Endothelial cell of umbilical vein (primary cell): ENCODE data around the gene SPEF2. TPM values are rescaled to one million over a fixed set of nuclear protein-coding genes. Genes with fewer than 3 reads are reported as not detected.

Source experiments
- BruUV-seq: library from RNA; stranded (reverse); fragments of 400-500 nt; replicated peaks from 2 replicates; lab custom pipeline; 2021; lab: Mats Ljungman, UMichigan
- CTCF ChIA-PET: fragments of 300-600, 350-600 bp; sonication (Branson Sonifier 250); formaldehyde crosslinking; loops from one replicate; lab custom pipeline; 2021; ENCODE audit warnings: antibody characterized with exemption, inconsistent platforms; lab: Charles Lee
- POLR2A ChIA-PET: fragments of 300-600, 350-600 bp; sonication (Branson Sonifier 250); formaldehyde crosslinking; loops from one replicate; lab custom pipeline; 2021; ENCODE audit warnings: antibody characterized with exemption, inconsistent platforms; lab: Charles Lee
- DNase-seq: peaks from one replicate; pipeline ENCODE4 v3.0.0-alpha.2; 2011; ENCODE audit warnings: low read depth, low spot score
- FAIRE-seq: peaks from 2 replicates; lab custom pipeline; 2011; peaks lifted over from hg19 to GRCh38; lab: Jason Lieb, UNC
- H2AFZ ChIP-seq: 2 replicates; pipeline ENCODE4 v1.6.0; 2012; ENCODE audit warnings: low read depth, low read length, control low read depth, inconsistent platforms
- H3K27ac ChIP-seq: 2 replicates; pipeline ENCODE4 v1.5.1; 2011; ENCODE audit warnings: low read depth, mild to moderate bottlenecking, control low read depth, low read length, moderate library complexity; ENCODE audit not compliant: insufficient read depth
- H3K27me3 ChIP-seq, 2 experiments: 2 replicates each; pipeline versions ENCODE4 v1.6.0 to v1.6.1; 2011; ENCODE audit warnings: low read length in 2 of 2, mixed read lengths in 1 of 2; ENCODE audit not compliant: control insufficient read depth in 2 of 2, insufficient read depth in 2 of 2
- H3K36me3 ChIP-seq, 2 experiments: 2 replicates in 1 of 2; 3 replicates in 1 of 2; pipeline ENCODE4 v1.5.1; 2011; ENCODE audit warnings: low read length in 2 of 2, mild to moderate bottlenecking in 1 of 2, moderate library complexity in 1 of 2; ENCODE audit not compliant: control insufficient read depth in 2 of 2, insufficient read depth in 2 of 2; ENCODE audit errors: extremely low read depth in 1 of 2
- H3K4me1 ChIP-seq: 3 replicates; pipeline ENCODE4 v1.5.1; 2011; ENCODE audit warnings: mild to moderate bottlenecking, low read length; ENCODE audit not compliant: control insufficient read depth, insufficient read depth; ENCODE audit errors: extremely low read depth
- H3K4me2 ChIP-seq: 2 replicates; pipeline ENCODE4 v1.6.1; 2011; ENCODE audit warnings: low read length, control low read depth, mixed read lengths; ENCODE audit not compliant: insufficient read depth
- H3K4me3 ChIP-seq, 3 experiments: fragments of 200-600 bp in 1 of 3; sonication (generic), shearing (Covaris generic) in 1 of 3; replicated peaks in 1 of 3; 2 replicates each; pipeline ENCODE4 v1.5.1; 2011 to 2016; ENCODE audit warnings: control low read depth in 3 of 3, low read length in 3 of 3, mild to moderate bottlenecking in 2 of 3, inconsistent platforms in 1 of 3, low read depth in 1 of 3, moderate library complexity in 1 of 3; ENCODE audit not compliant: insufficient read depth in 1 of 3
- H3K79me2 ChIP-seq: 2 replicates; pipeline ENCODE4 v1.6.0; 2012; ENCODE audit warnings: low read length, inconsistent platforms; ENCODE audit not compliant: control insufficient read depth, insufficient read depth
- H3K9ac ChIP-seq: replicated peaks from 2 replicates; pipeline ENCODE3; 2011; ENCODE audit warnings: low read length, control low read depth; ENCODE audit not compliant: insufficient read depth; ENCODE audit errors: extremely low read depth
- H3K9me1 ChIP-seq: replicated peaks from 3 replicates; pipeline ENCODE4 v1.6.0; 2011; ENCODE audit warnings: mild to moderate bottlenecking, low read length; ENCODE audit not compliant: control insufficient read depth, insufficient read depth; ENCODE audit errors: extremely low read depth
- H3K9me3 ChIP-seq: replicated peaks from 2 replicates; pipeline ENCODE4 v1.5.1; 2012; ENCODE audit warnings: low read length, inconsistent platforms; ENCODE audit not compliant: control insufficient read depth, insufficient read depth
- H4K20me1 ChIP-seq: replicated peaks from 2 replicates; pipeline ENCODE3; 2011; ENCODE audit warnings: mild to moderate bottlenecking, low read length; ENCODE audit not compliant: control insufficient read depth, insufficient read depth; ENCODE audit errors: extremely low read depth
- EZH2 ChIP-seq: IDR thresholded peaks from 2 replicates; pipeline ENCODE4 v1.6.1; 2012; ENCODE audit warnings: borderline replicate concordance, low read depth, mild to moderate bottlenecking, moderate library complexity, low read length, inconsistent platforms; ENCODE audit not compliant: severe bottlenecking
- FOS ChIP-seq: IDR thresholded peaks from 2 replicates; pipeline ENCODE4 v1.6.1; 2011; ENCODE audit warnings: mild to moderate bottlenecking, low read length, moderate library complexity, borderline replicate concordance; ENCODE audit not compliant: insufficient read depth
- GATA2 ChIP-seq: IDR thresholded peaks from 2 replicates; pipeline ENCODE4 v1.7.0; 2011; ENCODE audit warnings: low read depth, mild to moderate bottlenecking, moderate library complexity, mixed read lengths, low read length; ENCODE audit not compliant: insufficient read length, insufficient read depth
- JUN ChIP-seq: IDR thresholded peaks from 2 replicates; pipeline ENCODE4 v1.6.1; 2011; ENCODE audit warnings: borderline replicate concordance, low read depth; ENCODE audit not compliant: insufficient read length, insufficient read depth
- MYC ChIP-seq: IDR thresholded peaks from one replicate; pipeline ENCODE4 v1.6.1; 2011; ENCODE audit warnings: mild to moderate bottlenecking, low read depth, low read length
- POLR2A ChIP-seq: IDR thresholded peaks from 2 replicates; pipeline ENCODE4 v1.6.1; 2012; ENCODE audit warnings: low read depth, mild to moderate bottlenecking, control low read depth, low read length
- POLR2AphosphoS5 ChIP-seq: IDR thresholded peaks from 2 replicates; pipeline ENCODE4 v1.6.1; 2012; ENCODE audit warnings: low read depth, mild to moderate bottlenecking, control low read depth, low read length, moderate library complexity; ENCODE audit not compliant: insufficient read depth
- dilution Hi-C: fragments of 300-500 bp; cut with MboI; formaldehyde crosslinking; loops from one replicate; pipeline ENCODE4 v1.15.0; 2019; ENCODE audit warnings: low sequenced_read_pairs; ENCODE audit not compliant: extremely low pct_ligation_motif_present
- intact Hi-C: fragments of 100-400 bp; cut with micrococcal nuclease; formaldehyde crosslinking; loops from one replicate; pipeline ENCODE4 v1.10.0; 2022
- polyA plus RNA-seq, 4 experiments: library from polyadenylated mRNA; depleted of rRNA in 3 of 4; stranded (reverse) in 3 of 4; unstranded in 1 of 4; fragments of >200 nt; gene quantifications; 2 replicates each; pipeline versions ENCODE4 v1.2.1 to v1.2.3, GENCODE V29; 2011 to 2012; ENCODE audit warnings: missing spikeins in 1 of 4
- total RNA-seq: library from RNA; stranded (reverse); gene quantifications from 2 replicates; pipeline ENCODE4 v1.2.3, GENCODE V29; 2021
- TF ChIP-seq, protein P1 (sequence below), 2 donors: IDR thresholded peaks; 1 replicate in 1 of 2; 2 replicates in 1 of 2; pipeline ENCODE4 v1.5.1; 2011; ENCODE audit warnings: low read length in 2 of 2, mild to moderate bottlenecking in 2 of 2, moderate library complexity in 2 of 2, control low read depth in 1 of 2, inconsistent platforms in 1 of 2, low read depth in 1 of 2; ENCODE audit not compliant: insufficient read depth in 1 of 2; ENCODE audit errors: extremely low read depth in 1 of 2
- TF ChIP-seq, protein P2 (sequence below): IDR thresholded peaks from 2 replicates; pipeline ENCODE4 v1.6.1; 2011; ENCODE audit not compliant: insufficient read depth, insufficient read length

The SPEF2 gene
- total and polyA plus RNA-seq, 2 donors (not counting 3 experiments of a cell fraction or from before 2014, with no cell fraction given) = 0.28 to 0.73 TPM

- dilution Hi-C loops = no loop called here
- no peaks in the 10 kb centered on the region for H3K9me1 ChIP-seq
- H3K36me3 ChIP-seq = no peaks in the 10 kb centered on the region
- FAIRE-seq (no peak), DNase-seq (no peak)
- TF ChIP-seq GATA2 (no peak), POLR2AphosphoS5 (no peak), MYC (no peak), EZH2 (no peak), JUN (no peak), POLR2A (no peak), FOS (no peak)
- TF ChIP-seq, protein P1, sequence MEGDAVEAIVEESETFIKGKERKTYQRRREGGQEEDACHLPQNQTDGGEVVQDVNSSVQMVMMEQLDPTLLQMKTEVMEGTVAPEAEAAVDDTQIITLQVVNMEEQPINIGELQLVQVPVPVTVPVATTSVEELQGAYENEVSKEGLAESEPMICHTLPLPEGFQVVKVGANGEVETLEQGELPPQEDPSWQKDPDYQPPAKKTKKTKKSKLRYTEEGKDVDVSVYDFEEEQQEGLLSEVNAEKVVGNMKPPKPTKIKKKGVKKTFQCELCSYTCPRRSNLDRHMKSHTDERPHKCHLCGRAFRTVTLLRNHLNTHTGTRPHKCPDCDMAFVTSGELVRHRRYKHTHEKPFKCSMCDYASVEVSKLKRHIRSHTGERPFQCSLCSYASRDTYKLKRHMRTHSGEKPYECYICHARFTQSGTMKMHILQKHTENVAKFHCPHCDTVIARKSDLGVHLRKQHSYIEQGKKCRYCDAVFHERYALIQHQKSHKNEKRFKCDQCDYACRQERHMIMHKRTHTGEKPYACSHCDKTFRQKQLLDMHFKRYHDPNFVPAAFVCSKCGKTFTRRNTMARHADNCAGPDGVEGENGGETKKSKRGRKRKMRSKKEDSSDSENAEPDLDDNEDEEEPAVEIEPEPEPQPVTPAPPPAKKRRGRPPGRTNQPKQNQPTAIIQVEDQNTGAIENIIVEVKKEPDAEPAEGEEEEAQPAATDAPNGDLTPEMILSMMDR (IDR thresholded peaks at IDR 0.05; ENCODE audit: extremely low read depth in 1 of 2, insufficient read depth in 1 of 2, low read depth in 1 of 2, low read length in 2 of 2) = no peak
- TF ChIP-seq, protein P2, sequence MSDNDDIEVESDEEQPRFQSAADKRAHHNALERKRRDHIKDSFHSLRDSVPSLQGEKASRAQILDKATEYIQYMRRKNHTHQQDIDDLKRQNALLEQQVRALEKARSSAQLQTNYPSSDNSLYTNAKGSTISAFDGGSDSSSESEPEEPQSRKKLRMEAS = no peak
- no peak overlapping the region for H3K4me2 ChIP-seq
- CTCF ChIA-PET = interaction anchor here (2.0 kb wide), 1 partner anchor 151 kb away, joined by 18 read pairs; no protein-coding TSS in a partner anchor
- no peak overlapping the region for H2AFZ ChIP-seq
- no peak overlapping the region for H3K4me3 ChIP-seq
- no peaks in the 10 kb centered on the region for H4K20me1 ChIP-seq
- peaks cover 3 to 5% of the 10 kb centered on the region in 2 experiments for H3K27me3 ChIP-seq
- POLR2A ChIA-PET = no interaction called here
- intact Hi-C loops = no loop called here
- H3K9ac ChIP-seq = no peak overlapping the region
- no peak overlapping the region for H3K27ac ChIP-seq
- no peaks in the 10 kb centered on the region for H3K4me1 ChIP-seq
- no TSS peak for BruUV-seq
- no peaks in the 10 kb centered on the region for H3K9me3 ChIP-seq
- H3K79me2 ChIP-seq = no peaks in the 10 kb centered on the region
Observed at GRCh38 chr5:35773967-35774366, 156.3 kb downstream of the SPEF2 start.
